NCI-H82 treated with DMSO at 0.1 percent for 48 hours (cell line): ENCODE measurements around the gene OR52E1.
"Not testable (repeated sequence)": the region's sequence is repeated elsewhere in the genome, so short reads cannot be mapped to it uniquely, and the experiment has no call there.

Experiments used
- DNase-seq: peaks from one replicate; lab custom pipeline; 2025; ENCODE audit not compliant: unreplicated experiment; lab: John Stamatoyannopoulos, UW

The OR52E1 gene

DNA sequence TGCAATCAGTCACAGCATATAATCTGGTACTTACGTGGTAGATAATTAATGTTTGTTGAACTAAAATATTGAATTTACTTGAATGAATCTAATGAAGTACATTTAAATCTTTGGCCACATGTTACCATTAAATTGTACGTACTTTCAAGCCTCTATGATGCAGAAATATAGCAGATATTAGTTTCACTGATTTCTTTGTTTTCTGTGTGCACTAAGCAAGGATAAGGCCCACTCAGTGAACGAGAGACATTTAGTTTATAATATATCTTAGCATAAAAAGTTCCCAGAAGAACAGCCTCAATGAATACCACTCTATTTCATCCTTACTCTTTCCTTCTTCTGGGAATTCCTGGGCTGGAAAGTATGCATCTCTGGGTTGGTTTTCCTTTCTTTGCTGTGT lies at the start of gene OR52E1:
TSS of gene OR52E1 (plus strand) at position 301 of the 400 bp plus-strand sequence.
- DNase-seq: no peak

DNA sequence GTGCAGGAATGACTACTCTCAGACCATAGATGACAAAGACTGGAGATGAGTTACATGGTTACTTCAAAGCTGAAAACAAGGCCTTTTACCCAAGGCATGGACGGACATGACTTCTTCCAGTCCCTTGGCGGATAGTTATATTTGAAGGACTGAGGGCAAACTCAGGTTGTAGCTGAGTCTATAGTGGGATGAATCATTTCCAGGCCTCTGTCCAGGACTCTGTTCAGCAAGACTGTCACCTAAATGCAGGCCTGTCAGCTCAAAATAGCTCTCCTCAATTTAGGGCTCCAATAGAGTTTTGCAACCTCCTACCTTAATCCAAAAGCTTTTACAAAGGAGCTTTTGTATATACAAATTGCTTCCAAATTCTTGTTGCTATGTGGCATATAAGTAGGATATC lies 47.4 kb upstream of the OR52E1 start:
- DNase-seq: no peak

DNA sequence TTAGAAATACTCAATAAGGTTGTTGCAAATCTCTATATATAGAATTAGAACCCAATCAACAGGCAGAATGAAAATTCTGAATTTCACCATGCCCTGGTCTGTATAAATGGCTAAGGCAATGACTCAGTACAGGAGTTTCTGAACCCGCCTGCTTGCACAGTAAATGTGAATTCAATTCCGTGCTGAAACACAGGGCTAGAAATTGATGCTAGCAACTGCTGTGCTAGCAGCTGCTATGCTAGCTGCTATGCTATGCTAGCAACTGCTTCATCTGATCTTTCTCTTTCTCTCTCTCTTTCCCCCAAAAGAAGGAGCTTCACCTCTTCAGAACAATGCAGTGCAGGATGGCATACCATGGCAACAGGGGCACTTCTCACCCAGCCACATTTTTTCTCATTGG lies 32.7 kb upstream of the OR52E1 start:
- no peak for DNase-seq

DNA sequence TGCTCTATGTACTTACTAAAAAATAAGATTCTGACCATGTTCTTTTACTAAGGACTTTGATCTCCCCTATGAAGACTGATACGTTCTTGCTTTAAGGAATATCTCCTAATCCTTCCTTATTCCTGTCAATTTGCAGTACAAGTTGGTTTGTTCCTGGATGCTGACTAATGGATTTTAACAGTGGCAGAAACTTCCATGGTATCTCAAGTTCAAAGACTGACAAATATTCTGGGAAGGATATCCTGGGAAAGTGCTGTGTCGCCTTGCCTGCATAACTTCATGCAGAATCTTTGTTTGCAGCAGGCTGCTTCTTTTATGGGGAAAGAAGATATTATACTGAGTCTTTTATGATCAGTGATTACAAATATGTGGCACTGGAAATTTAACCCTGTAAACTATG lies 31.4 kb upstream of the OR52E1 start:
- no peak for DNase-seq

DNA sequence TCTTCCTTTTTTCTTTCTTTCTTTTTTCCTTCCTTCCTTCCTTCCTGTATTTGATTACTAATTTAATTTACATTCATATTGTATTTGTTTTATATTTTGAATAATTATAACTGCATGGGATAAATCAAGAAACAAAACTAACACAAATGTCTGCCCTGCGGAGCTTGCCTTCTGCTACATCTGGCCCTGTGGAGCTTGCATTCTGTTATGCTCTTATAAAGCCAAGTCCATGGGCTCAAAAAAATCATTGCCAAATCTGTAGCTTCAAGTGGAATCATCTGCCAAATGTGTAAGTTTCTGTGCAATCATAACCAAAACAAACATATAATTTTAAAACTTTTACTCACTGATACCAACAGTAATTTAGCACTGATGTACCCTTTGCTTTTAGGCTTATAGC lies 31.0 kb upstream of the OR52E1 start:
- DNase-seq: no peak

DNA sequence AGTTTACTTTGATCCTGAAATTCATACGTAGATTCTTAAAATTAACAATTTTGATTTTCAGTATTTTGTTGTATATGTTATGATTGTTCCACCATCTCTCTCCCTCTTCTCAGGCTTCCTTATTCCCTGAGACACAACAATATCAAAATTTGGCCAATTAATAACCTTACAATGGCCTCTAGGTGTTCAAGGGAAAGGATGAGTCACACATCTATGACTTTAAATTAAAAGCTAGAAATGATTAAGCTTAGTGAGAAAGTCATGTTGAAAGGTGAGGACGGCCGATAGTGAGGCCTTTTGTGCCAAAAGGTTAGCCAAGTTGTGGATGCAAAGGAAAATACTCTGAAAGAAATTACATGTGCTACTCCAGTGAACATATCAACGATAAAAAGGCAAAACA lies 28.5 kb upstream of the OR52E1 start:
- DNase-seq: no peak

DNA sequence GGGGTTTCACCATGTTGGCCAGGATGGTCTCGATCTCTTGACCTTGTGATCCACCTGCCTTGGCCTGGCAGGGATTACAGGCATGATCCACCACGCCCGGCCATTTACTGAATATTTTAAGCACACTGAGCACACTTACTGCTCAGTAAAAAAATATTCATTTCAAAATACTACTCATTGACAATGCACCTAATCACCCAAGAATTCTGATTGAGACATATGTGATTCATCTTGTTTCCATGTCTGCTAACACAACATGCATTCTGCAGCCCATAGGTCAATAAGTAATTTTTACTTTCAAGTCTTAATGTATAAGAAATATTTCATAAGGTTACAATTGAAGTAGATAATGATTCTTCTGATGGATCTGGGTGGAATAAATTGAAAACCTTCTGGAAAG lies 27.3 kb upstream of the OR52E1 start:
- DNase-seq: no peak

DNA sequence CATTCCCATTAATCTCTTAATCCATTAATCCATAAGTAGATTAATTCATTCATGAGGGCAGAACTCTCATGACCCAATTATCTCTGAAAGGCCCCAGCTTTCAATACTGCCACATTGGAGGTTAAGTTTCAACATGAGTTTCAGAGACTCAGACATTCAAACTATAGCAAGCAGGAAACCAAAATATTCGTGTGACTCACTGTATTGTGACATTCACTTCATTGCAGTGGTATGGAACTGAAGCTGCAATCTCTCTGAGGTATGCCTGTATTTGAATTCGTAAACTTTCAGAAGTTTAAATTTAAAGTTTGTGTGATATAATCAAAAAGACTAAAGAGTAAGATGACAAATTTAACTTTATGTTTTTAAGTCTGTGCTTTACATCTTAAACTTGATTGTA lies 26.0 kb upstream of the OR52E1 start:
- peak; percentile 54 for DNase-seq

DNA sequence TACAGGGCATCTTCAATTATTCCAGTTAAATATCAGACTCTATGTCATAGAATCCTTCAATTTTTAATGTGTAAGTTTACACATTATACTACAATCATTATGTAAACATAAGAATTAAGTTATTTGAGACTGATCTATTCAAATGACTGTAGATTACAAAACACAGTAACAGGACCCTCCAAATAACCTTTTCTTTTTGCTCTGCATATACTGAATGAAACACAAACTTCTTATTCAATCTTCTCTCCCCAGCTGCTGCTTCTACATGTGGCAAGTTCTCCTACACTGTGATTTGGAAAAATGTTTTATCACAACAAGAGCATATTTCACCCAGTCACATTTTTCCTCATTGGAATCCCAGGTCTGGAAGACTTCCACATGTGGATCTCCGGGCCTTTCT lies 23.1 kb upstream of the OR52E1 start, which contains the start of gene OR52J3:
TSS of gene OR52J3 (plus strand) at position 301 of the 400 bp plus-strand sequence. CDS start at position 301, 0 bp downstream.
- DNase-seq: no peak

DNA sequence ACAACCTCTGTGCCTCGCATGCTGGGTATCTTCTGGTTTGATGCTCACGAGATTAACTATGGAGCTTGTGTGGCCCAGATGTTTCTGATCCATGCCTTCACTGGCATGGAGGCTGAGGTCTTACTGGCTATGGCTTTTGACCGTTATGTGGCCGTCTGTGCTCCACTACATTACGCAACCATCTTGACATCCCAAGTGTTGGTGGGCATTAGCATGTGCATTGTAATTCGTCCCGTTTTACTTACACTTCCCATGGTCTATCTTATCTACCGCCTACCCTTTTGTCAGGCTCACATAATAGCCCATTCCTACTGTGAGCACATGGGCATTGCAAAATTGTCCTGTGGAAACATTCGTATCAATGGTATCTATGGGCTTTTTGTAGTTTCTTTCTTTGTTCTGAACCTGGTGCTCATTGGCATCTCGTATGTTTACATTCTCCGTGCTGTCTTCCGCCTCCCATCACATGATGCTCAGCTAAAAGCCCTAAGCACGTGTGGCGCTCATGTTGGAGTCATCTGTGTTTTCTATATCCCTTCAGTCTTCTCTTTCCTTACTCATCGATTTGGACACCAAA lies 22.5 kb upstream of the OR52E1 start:
- no peak for DNase-seq

DNA sequence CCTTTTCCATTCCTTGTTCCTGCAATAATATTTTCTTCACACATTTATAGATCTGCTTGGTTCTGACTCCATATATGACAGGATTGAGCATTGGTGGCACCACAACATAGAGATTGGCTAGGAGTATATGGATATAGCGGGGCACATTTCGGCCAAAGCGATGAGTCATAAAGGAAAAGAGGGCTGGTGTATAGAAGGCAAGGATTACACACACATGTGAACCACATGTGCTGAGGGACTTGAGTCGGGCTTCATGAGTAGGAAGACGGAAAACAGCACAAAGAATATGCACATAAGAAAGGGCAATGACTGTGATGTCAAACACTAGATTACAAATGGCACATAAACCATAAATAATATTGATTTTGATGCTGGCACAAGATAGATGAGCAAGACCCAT lies 10.7 kb upstream of the OR52E1 start:
- not testable (repeated sequence) for DNase-seq

DNA sequence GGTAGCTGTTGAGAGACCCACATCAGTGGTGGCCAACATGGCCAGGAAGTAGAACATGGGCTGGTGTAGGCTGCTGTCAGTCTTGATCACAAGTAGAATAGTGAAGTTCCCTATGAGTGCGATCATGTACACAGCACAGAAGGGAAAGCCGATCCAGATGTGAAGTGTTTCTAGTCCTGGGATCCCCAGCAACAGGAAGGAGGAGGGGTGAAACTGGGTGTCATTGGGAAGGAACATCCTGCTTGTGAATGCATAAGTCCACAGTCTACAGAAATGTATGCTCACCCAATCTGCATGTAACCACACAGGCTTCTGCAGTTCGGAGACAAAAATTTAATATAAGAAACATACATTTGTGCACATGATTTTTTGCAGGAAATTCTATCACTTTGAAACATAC lies 10.0 kb upstream of the OR52E1 start, which contains the start of gene OR52E2:
TSS of gene OR52E2 (minus strand) at position 237 of the 400 bp plus-strand sequence. CDS start at position 237, 0 bp downstream.
- no peak for DNase-seq

DNA sequence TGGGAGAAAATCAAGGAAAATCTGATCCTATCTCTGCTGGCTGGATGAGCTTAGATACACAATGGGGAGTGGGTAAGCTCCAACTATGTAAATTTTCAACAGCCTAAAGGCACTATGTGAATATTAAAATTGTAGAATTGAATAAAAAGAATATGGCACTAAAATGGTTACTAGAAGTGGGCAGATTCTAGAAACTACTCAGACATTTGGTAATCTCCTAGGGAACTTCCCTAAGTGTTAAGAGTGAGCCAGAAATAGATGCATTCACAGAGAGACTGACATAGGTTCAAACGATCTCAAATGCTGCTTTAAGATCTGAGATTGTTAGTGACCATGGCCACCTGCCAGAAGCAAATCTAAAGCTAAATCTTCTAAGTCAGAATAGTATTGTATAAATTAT lies 4.3 kb upstream of the OR52E1 start:
- no peak for DNase-seq

DNA sequence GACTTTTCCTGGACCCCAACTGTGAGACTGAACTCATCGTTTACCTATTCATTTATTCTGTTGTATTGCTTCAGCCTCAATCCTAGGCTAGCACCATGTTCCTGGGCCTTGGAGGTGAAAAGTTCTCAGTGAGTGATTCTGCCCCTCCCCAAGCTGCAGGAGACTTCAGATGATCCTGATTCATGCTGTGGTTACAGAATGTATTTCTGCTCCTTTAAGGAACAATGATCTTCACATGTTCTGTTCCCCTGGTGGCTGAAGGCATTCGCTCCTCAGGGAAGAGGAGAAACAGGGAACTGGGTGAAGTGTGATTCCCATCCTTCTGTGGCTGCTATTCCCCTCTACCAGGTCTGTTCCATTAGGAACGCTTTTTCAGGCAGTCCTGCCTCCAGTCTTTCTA lies 2.4 kb downstream of the OR52E1 start:
- no peak for DNase-seq

DNA sequence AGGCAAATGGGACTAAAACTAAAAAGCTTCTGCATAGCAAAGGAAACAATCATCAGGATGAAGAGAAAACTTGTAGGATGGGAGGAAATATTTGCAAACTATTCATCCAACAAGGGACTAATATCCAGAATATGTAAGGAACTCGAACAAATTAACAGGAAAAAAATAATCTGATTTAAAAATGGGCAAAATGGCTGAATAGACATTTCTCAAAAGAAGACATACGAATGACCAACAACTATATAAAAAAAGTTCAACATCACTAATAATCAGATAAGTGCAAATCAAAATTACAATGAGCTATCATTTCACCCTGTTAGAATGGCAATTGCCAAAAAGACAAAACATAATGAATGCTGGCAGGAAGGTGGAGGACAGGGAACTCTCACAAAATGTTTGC lies 12.0 kb downstream of the OR52E1 start:
- DNase-seq: no peak

DNA sequence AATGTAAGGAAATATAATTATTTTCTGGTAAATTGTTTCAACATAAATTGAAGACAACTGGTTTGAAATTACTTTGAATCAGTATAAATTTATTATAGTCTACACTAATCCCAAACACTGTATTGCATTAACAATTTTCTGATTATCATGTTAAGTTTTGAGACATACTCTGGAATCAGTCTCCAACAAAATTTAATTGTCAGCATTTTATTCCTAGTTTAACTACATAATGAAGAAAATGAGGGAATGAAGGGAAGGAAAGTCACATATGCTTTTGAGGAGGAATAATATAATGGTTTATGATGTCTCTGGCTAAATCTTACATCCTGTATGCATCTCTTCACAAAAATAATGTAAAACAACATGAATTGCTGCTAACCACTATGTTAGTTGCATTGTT lies 14.2 kb downstream of the OR52E1 start:
- no peak for DNase-seq

DNA sequence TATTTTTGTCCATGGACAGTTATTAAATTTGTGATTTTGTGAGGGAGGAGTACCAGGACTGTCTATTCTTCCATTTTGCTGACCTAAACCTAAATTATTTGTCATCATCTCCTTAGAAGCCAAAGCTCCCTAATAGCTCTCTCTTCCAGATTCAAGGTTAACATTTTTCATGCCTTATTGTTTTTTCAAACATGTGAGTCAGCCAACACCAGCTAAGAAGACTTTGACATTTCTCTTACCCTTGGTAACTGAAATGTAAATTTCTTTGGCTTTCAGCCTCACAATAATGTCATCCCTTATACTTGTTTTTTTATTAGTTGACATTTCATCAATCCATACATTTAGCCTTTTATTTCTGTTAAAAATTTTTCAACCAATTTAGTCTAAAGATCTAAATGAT lies 19.2 kb downstream of the OR52E1 start:
- no peak for DNase-seq

DNA sequence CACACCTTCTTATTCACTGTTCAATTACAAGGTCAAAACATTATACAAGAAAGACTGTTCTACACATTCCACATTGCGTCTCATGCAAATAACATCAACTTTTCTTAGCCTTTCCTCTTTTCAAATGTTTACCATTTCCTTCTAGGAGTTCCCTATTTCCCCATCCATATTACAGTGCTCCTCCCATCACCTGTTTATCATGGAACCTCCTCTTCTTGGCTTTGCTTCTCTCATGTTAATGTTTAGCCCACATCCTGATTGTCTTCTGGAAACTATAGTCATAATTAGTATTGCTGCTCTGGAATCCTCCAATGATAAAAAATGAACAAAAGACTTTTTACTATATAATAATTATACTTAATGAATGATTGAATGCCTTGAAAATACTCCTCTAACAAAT lies 21.3 kb downstream of the OR52E1 start:
- DNase-seq: no peak

DNA sequence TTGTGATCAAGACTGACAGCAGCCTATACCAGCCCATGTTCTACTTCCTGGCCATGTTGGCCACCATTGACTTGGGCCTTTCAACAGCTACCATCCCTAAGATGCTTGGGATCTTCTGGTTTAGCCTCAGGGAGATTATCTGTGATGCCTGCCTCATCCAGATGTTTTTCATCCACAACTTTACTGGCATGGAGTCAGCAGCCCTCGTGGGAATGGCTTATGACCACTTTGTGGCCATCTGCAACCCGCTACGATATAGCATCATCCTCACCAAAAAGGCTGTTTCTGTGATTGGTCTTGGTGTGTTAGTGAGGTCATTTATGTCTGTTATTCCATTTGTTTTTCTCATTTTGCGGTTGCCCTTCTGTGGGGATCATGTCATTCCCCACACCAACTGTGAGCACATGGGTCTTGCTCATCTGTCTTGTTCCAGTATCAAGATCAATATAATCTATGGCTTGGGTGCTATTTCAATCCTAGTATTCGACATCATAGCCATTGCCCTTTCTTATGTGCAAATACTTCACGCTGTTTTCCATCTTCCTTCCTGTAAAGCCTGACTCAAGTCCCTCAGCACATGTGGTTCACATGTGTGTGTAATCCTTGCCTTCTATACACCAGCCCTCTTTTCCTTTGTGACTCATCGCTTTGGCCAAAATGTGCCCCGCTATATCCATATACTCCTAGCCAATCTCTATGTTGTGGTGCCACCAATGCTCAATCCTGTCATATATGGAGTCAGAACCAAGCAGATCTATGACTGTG lies 23.6 kb downstream of the OR52E1 start:
- DNase-seq: no peak

DNA sequence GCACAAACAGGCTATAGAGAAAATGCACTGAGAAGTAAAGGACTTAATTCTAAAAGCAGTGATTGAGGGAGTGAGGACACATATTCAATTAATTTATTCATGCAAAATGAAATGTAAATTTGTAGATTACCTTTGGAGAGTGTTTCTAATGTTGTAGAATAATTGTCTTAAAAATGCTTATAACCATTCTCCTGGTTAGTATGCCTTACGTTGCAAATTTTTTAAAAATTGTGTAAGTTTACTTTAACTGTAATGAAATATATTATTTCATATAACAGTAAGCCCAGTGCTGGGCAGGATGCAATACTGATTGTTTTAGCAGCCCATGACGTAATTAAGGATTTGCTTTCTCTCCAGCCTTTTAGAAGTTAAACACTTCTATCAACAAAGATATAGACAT lies 26.6 kb downstream of the OR52E1 start:
- no peak for DNase-seq

DNA sequence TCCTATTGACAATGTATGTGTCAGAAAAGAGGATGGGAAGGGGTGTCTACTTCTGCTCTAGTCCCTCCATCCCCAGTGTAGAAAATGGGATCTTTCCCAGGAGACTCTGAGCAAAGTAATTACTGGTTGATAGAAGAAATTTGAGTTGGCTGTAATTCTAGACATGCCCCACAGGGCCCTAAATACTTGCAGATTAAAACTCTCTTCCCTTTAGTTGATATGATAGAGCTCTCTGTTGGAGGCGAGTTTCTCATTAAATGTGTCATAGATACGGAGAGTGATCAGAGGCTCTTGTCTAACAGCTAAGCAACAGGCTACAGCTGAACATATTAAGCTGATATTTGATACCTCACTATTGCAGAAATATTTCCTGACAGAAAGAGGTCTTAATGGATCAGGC lies 32.9 kb downstream of the OR52E1 start:
- DNase-seq: no peak

DNA sequence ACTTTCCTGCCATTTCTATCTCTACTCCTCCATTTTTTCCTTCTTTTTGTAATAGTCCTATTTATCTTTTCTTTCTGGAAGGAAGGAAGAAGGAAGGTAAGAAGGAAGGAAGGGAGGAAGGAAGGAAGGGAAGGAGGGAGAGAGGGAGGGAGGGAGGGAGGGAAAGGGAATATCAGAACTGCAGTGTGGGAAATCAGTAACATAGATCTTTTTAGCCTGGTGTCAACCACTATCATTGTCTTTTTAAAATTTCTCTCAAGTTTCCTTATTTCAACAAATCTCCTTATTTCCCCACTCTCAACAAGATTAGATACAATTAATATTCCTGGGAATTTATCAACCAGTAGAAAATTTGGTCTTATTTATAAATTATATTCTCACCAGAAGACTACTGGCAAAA lies 33.7 kb downstream of the OR52E1 start:
- no peak for DNase-seq

DNA sequence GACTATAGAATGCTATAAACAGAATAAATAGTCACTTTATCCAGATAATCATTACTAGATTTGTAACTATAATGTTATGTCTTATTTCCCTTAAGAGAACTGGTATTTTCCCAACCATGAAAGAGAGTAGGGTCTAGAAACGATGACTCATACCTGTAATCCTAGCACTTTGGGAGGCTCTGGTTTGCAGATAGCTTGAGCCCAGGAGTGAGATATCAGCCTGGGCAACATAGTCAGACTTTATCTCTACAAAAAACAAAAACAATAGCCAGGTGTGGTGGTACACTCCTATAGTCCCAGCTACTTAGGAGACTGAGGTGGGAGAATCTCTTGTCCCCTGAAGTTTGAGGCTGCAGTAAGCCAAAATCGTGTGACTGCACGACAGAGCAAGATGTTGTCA lies 37.9 kb downstream of the OR52E1 start:
- no peak for DNase-seq
